ENCODE measurements around the gene SEC14L1. TPM values are rescaled to one million over a fixed set of nuclear protein-coding genes. Genes with fewer than 3 reads are reported as not detected.

SEC14L1 gene
- total RNA-seq, 1 donor from 2014 or later = 81.9 TPM

- Mint-ChIP-seq H3K27ac (no peak overlapping the region), H3K9me3 (no peaks in the 10 kb centered on the region), H3K4me3 (no peak overlapping the region), H3K36me3 (ENCODE audit: low read depth) (peaks cover 2% of the 10 kb centered on the region), H3K27me3 (ENCODE audit: insufficient read depth) (no peaks in the 10 kb centered on the region), H3K4me1 (ENCODE audit: low read depth) (peaks cover 52% of the 10 kb centered on the region)
- intact Hi-C loops (cut with micrococcal nuclease) = no loop called here
- DNase-seq (ENCODE audit: low spot score) = no peak
Measured at GRCh38 chr17:77124192-77124889, 16.4 kb upstream of the SEC14L1 start.

GRCh38 chr17:77125432-77125901 lies 15.3 kb upstream of the SEC14L1 start:
- Mint-ChIP-seq H3K4me3 (no peak overlapping the region), H3K27ac (no peak overlapping the region), H3K36me3 (ENCODE audit: low read depth) (peaks cover 2% of the 10 kb centered on the region), H3K4me1 (ENCODE audit: low read depth) (peaks cover 59% of the 10 kb centered on the region), H3K9me3 (no peaks in the 10 kb centered on the region), H3K27me3 (ENCODE audit: insufficient read depth) (no peaks in the 10 kb centered on the region)
- DNase-seq (ENCODE audit: low spot score) = no peak
- intact Hi-C loops (cut with micrococcal nuclease) = no loop called here

- Mint-ChIP-seq H3K9me3 (no peaks in the 10 kb centered on the region), H3K36me3 (ENCODE audit: low read depth) (peaks cover 4% of the 10 kb centered on the region), H3K4me3 (no peak overlapping the region), H3K4me1 (ENCODE audit: low read depth) (peaks cover 59% of the 10 kb centered on the region), H3K27ac (no peak overlapping the region), H3K27me3 (ENCODE audit: insufficient read depth) (no peaks in the 10 kb centered on the region)
- intact Hi-C loops (cut with micrococcal nuclease) = no loop called here
- DNase-seq (ENCODE audit: low spot score) = no peak
Measured at GRCh38 chr17:77126519-77126918, 14.2 kb upstream of the SEC14L1 start.

- Mint-ChIP-seq H3K27ac (peak overlapping the region; percentile 97), H3K9me3 (no peaks in the 10 kb centered on the region), H3K36me3 (ENCODE audit: low read depth) (peaks cover 3% of the 10 kb centered on the region), H3K27me3 (ENCODE audit: insufficient read depth) (no peaks in the 10 kb centered on the region), H3K4me1 (ENCODE audit: low read depth) (peaks cover 48% of the 10 kb centered on the region), H3K4me3 (peak overlapping the region; percentile 76)
- peak; percentile 75 for DNase-seq (ENCODE audit: low spot score)
- intact Hi-C loops (cut with micrococcal nuclease) = loop anchor here (1.0 to 2.0 kb wide), 2 partner anchors 12 to 39 kb away; partner anchors contain the start of gene SEC14L1
Measured at GRCh38 chr17:77127735-77128361, 12.9 kb upstream of the SEC14L1 start.

GRCh38 chr17:77128896-77129567 lies 11.7 kb upstream of the SEC14L1 start:
- Mint-ChIP-seq H3K4me3 (no peak overlapping the region), H3K27me3 (ENCODE audit: insufficient read depth) (no peaks in the 10 kb centered on the region), H3K9me3 (no peaks in the 10 kb centered on the region), H3K36me3 (ENCODE audit: low read depth) (peaks cover 3% of the 10 kb centered on the region), H3K27ac (peak overlapping the region; percentile 10), H3K4me1 (ENCODE audit: low read depth) (peaks cover 47% of the 10 kb centered on the region)
- intact Hi-C loops (cut with micrococcal nuclease) = loop anchor here (1.0 to 2.0 kb wide), 2 partner anchors 11 to 40 kb away; partner anchors contain the start of gene SEC14L1
- DNase-seq (ENCODE audit: low spot score) = no peak

- Mint-ChIP-seq H3K36me3 (ENCODE audit: low read depth) (peaks cover 3% of the 10 kb centered on the region), H3K4me3 (no peak overlapping the region), H3K27me3 (ENCODE audit: insufficient read depth) (no peaks in the 10 kb centered on the region), H3K27ac (peak overlapping the region; percentile 76), H3K4me1 (ENCODE audit: low read depth) (peaks cover 40% of the 10 kb centered on the region), H3K9me3 (no peaks in the 10 kb centered on the region)
- intact Hi-C loops (cut with micrococcal nuclease) = loop anchor here (2.0 kb wide), 1 partner anchor 41 kb away; no protein-coding TSS in a partner anchor
- no peak for DNase-seq (ENCODE audit: low spot score)
Measured at GRCh38 chr17:77129568-77130301, 11.0 kb upstream of the SEC14L1 start.

- no peaks in the 10 kb centered on the region for H3K9me3 Mint-ChIP-seq
- peaks cover 3% of the 10 kb centered on the region for H3K36me3 Mint-ChIP-seq (ENCODE audit: low read depth)
- H3K4me3 Mint-ChIP-seq = no peak overlapping the region
- intact Hi-C loops (cut with micrococcal nuclease) = no loop called here
- H3K27me3 Mint-ChIP-seq (ENCODE audit: insufficient read depth) = no peaks in the 10 kb centered on the region
- H3K4me1 Mint-ChIP-seq (ENCODE audit: low read depth) = peaks cover 42% of the 10 kb centered on the region
- no peak for DNase-seq (ENCODE audit: low spot score)
- H3K27ac Mint-ChIP-seq = no peak overlapping the region
Measured at GRCh38 chr17:77130525-77130924, 10.2 kb upstream of the SEC14L1 start.

GRCh38 chr17:77131904-77132303 lies 8.9 kb upstream of the SEC14L1 start:
- no peak overlapping the region for H3K27ac Mint-ChIP-seq
- intact Hi-C loops (cut with micrococcal nuclease) = no loop called here
- DNase-seq (ENCODE audit: low spot score) = no peak
- peaks cover 9% of the 10 kb centered on the region for H3K36me3 Mint-ChIP-seq (ENCODE audit: low read depth)
- peaks cover 40% of the 10 kb centered on the region for H3K4me1 Mint-ChIP-seq (ENCODE audit: low read depth)
- no peak overlapping the region for H3K4me3 Mint-ChIP-seq
- no peaks in the 10 kb centered on the region for H3K27me3 Mint-ChIP-seq (ENCODE audit: insufficient read depth)
- peaks cover 5% of the 10 kb centered on the region for H3K9me3 Mint-ChIP-seq

- Mint-ChIP-seq H3K27me3 (ENCODE audit: insufficient read depth) (no peaks in the 10 kb centered on the region), H3K4me3 (no peak overlapping the region), H3K36me3 (ENCODE audit: low read depth) (peaks cover 10% of the 10 kb centered on the region), H3K27ac (no peak overlapping the region), H3K4me1 (ENCODE audit: low read depth) (peaks cover 39% of the 10 kb centered on the region), H3K9me3 (peaks cover 11% of the 10 kb centered on the region)
- intact Hi-C loops (cut with micrococcal nuclease) = no loop called here
- no peak for DNase-seq (ENCODE audit: low spot score)
Measured at GRCh38 chr17:77132411-77133086, 8.2 kb upstream of the SEC14L1 start.

GRCh38 chr17:77133087-77133638 lies 7.6 kb upstream of the SEC14L1 start:
- no peaks in the 10 kb centered on the region for H3K27me3 Mint-ChIP-seq (ENCODE audit: insufficient read depth)
- intact Hi-C loops (cut with micrococcal nuclease) = no loop called here
- peaks cover 39% of the 10 kb centered on the region for H3K4me1 Mint-ChIP-seq (ENCODE audit: low read depth)
- no peak for DNase-seq (ENCODE audit: low spot score)
- H3K9me3 Mint-ChIP-seq = peaks cover 17% of the 10 kb centered on the region
- no peak overlapping the region for H3K27ac Mint-ChIP-seq
- peaks cover 16% of the 10 kb centered on the region for H3K36me3 Mint-ChIP-seq (ENCODE audit: low read depth)
- H3K4me3 Mint-ChIP-seq = no peak overlapping the region

- intact Hi-C loops (cut with micrococcal nuclease) = no loop called here
Measured at GRCh38 chr17:77136420-77136767, 4.4 kb upstream of the SEC14L1 start.

GRCh38 chr17:77137111-77137510 lies 3.7 kb upstream of the SEC14L1 start:
- H3K27ac Mint-ChIP-seq = peak overlapping the region; percentile 58
- no peak overlapping the region for H3K4me3 Mint-ChIP-seq
- H3K4me1 Mint-ChIP-seq (ENCODE audit: low read depth) = peaks cover 44% of the 10 kb centered on the region
- peaks cover 18% of the 10 kb centered on the region for H3K36me3 Mint-ChIP-seq (ENCODE audit: low read depth)
- H3K27me3 Mint-ChIP-seq (ENCODE audit: insufficient read depth) = peaks cover 2% of the 10 kb centered on the region
- intact Hi-C loops (cut with micrococcal nuclease) = no loop called here
- H3K9me3 Mint-ChIP-seq = peaks cover 25% of the 10 kb centered on the region
- DNase-seq (ENCODE audit: low spot score) = no peak

More at GRCh38 chr17:77136420-77136767, 4.4 kb upstream of the SEC14L1 start:
- H3K4me3 Mint-ChIP-seq = no peak overlapping the region
- H3K36me3 Mint-ChIP-seq (ENCODE audit: low read depth) = peaks cover 21% of the 10 kb centered on the region
- peaks cover 2% of the 10 kb centered on the region for H3K27me3 Mint-ChIP-seq (ENCODE audit: insufficient read depth)
- no peak for DNase-seq (ENCODE audit: low spot score)
- peak overlapping the region; percentile 16 for H3K27ac Mint-ChIP-seq
- H3K4me1 Mint-ChIP-seq (ENCODE audit: low read depth) = peaks cover 38% of the 10 kb centered on the region
- H3K9me3 Mint-ChIP-seq = peaks cover 25% of the 10 kb centered on the region
